Upper lobe of right lung (tissue), 1 donor: Measurements from ENCODE around the gene GIGYF1. TPM values are rescaled to one million over a fixed set of nuclear protein-coding genes. Genes with fewer than 3 reads are reported as not detected.
"Not testable (repeated sequence)": the region's sequence is repeated elsewhere in the genome, so short reads cannot be mapped to it uniquely, and the experiment has no call there.

Experiments used
- ATAC-seq: fragments of 200-7000 bp; cut with Tn5 transposase; one replicate; pipeline ENCODE4 v1.9.1; 2020; ENCODE audit warnings: mild to moderate bottlenecking, moderate library complexity
- DNase-seq: peaks from one replicate; pipeline ENCODE4 v3.0.0-alpha.2; 2020
- H3K27ac ChIP-seq: fragments of 200-600 bp; one replicate; pipeline ENCODE4 v1.8.0; 2022
- H3K27me3 ChIP-seq: fragments of 200-600 bp; one replicate; pipeline ENCODE4 v1.8.0; 2022; ENCODE audit warnings: mild to moderate bottlenecking
- H3K36me3 ChIP-seq: fragments of 200-600 bp; one replicate; pipeline ENCODE4 v1.8.0; 2022
- H3K4me1 ChIP-seq: fragments of 200-600 bp; one replicate; pipeline ENCODE4 v1.8.0; 2022
- H3K4me3 ChIP-seq: fragments of 200-600 bp; one replicate; pipeline ENCODE4 v1.8.0; 2022; ENCODE audit warnings: mild to moderate bottlenecking
- H3K9me3 ChIP-seq: fragments of 200-600 bp; one replicate; pipeline ENCODE4 v1.8.0; 2022
- CTCF ChIP-seq: fragments of 200-600 bp; IDR thresholded peaks from one replicate; pipeline ENCODE4 v1.8.0; 2022; ENCODE audit warnings: antibody characterized with exemption
- intact Hi-C: fragments of 100-400 bp; cut with DNase I; formaldehyde crosslinking; loops from one replicate; pipeline ENCODE4 v1.11.0; 2022
- total RNA-seq: library from RNA; stranded (reverse); fragmentation: NEBNext Ultra II Directional; extraction: Animal tissue kit (Norgen Biotek cat#: 25700); gene quantifications from one replicate; pipeline ENCODE4 v1.2.1, GENCODE V29; 2021
- donor health status: DM: no; HTN: yes; CAD: no; lungs with severe emphysema.

The GIGYF1 gene
- total RNA-seq, 1 donor from 2014 or later, result 44.5 TPM

GRCh38 chr7:100730136-100730800 is 36.2 kb upstream of the GIGYF1 start:
- Histone ChIP-seq H3K27me3 (peaks cover 10% of the 10 kb centered on the region), H3K9me3 (no peaks in the 10 kb centered on the region), H3K27ac (no peak overlapping the region), H3K4me3 (no peak overlapping the region), H3K4me1 (no peaks in the 10 kb centered on the region), H3K36me3 (no peaks in the 10 kb centered on the region)
- intact Hi-C loops, result no loop called here
- DNase-seq, result no peak
- TF ChIP-seq CTCF, result no peak
- ATAC-seq, result no peak

GRCh38 chr7:100728196-100728595 is 34.1 kb upstream of the GIGYF1 start:
- TF ChIP-seq CTCF, result no peak
- Histone ChIP-seq H3K4me3 (no peak overlapping the region), H3K36me3 (no peaks in the 10 kb centered on the region), H3K4me1 (no peaks in the 10 kb centered on the region), H3K9me3 (no peaks in the 10 kb centered on the region), H3K27ac (no peak overlapping the region), H3K27me3 (peaks cover 14% of the 10 kb centered on the region)
- DNase-seq (no peak), ATAC-seq (no peak)
- intact Hi-C loops, result no loop called here

GRCh38 chr7:100726996-100727761 is 33.1 kb upstream of the GIGYF1 start:
- Histone ChIP-seq H3K36me3 (no peaks in the 10 kb centered on the region), H3K4me1 (no peaks in the 10 kb centered on the region), H3K27ac (no peak overlapping the region), H3K27me3 (peaks cover 12% of the 10 kb centered on the region), H3K9me3 (no peaks in the 10 kb centered on the region), H3K4me3 (no peak overlapping the region)
- intact Hi-C loops, result no loop called here
- DNase-seq (no peak), ATAC-seq (peak; percentile 38)
- TF ChIP-seq CTCF, result no peak

GRCh38 chr7:100724364-100724763 is 30.3 kb upstream of the GIGYF1 start:
- H3K27me3 ChIP-seq, result peaks cover 38% of the 10 kb centered on the region
- intact Hi-C loops, H3K4me1 ChIP-seq, H3K27ac ChIP-seq, H3K9me3 ChIP-seq, ATAC-seq, H3K4me3 ChIP-seq, H3K36me3 ChIP-seq, DNase-seq: not testable (repeated sequence)

GRCh38 chr7:100723732-100724275 is 29.8 kb upstream of the GIGYF1 start:
- peaks cover 42% of the 10 kb centered on the region for H3K27me3 ChIP-seq
- no peaks in the 10 kb centered on the region for H3K36me3 ChIP-seq
- H3K27ac ChIP-seq, result no peak overlapping the region
- no peaks in the 10 kb centered on the region for H3K9me3 ChIP-seq
- intact Hi-C loops, result no loop called here
- TF ChIP-seq CTCF, result no peak
- ATAC-seq (no peak), DNase-seq (no peak)
- H3K4me1 ChIP-seq, result no peaks in the 10 kb centered on the region
- H3K4me3 ChIP-seq, result no peak overlapping the region
